GM18858 (cell line): ENCODE measurements around the gene ACSL1.

Experiments
- ATAC-seq: cut with Tn5 transposase; IDR thresholded peaks from one replicate; pipeline ENCODE4 v1.9.1; 2021; ENCODE audit not compliant: unreplicated experiment

The ACSL1 gene, protein sequence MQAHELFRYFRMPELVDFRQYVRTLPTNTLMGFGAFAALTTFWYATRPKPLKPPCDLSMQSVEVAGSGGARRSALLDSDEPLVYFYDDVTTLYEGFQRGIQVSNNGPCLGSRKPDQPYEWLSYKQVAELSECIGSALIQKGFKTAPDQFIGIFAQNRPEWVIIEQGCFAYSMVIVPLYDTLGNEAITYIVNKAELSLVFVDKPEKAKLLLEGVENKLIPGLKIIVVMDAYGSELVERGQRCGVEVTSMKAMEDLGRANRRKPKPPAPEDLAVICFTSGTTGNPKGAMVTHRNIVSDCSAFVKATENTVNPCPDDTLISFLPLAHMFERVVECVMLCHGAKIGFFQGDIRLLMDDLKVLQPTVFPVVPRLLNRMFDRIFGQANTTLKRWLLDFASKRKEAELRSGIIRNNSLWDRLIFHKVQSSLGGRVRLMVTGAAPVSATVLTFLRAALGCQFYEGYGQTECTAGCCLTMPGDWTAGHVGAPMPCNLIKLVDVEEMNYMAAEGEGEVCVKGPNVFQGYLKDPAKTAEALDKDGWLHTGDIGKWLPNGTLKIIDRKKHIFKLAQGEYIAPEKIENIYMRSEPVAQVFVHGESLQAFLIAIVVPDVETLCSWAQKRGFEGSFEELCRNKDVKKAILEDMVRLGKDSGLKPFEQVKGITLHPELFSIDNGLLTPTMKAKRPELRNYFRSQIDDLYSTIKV

GRCh38 chr4:184825896-184826690 is at the start of gene ACSL1:
ACSL1 (minus strand) TSS chr4:184825968; CDS start chr4:184803514, 22,454 bp downstream.
- ATAC-seq = peak; percentile 39

DNA sequence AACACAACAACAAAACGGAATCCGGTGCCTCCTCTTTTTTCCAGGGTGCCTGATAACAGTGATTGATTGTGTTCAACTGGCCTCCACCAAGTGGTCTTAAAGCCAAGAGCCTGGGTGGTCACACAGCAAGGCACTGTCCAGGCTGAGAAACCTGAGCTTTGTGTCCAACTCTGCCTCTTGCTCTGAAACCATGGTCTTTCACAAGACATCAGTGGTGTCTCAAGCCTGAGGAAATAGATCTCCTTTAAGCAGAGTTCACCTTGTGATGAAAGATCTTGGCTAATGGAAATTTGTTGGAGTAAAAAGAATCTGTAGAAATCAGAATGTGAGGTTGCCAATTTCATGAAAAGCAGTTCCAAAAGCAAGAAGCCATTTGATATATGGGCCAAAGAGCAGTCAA is 47.3 kb upstream of the ACSL1 start:
- no peak for ATAC-seq

- no peak for ATAC-seq
These were observed 45.0 kb upstream of the ACSL1 start for GRCh38 chr4:184870718-184871117.

DNA sequence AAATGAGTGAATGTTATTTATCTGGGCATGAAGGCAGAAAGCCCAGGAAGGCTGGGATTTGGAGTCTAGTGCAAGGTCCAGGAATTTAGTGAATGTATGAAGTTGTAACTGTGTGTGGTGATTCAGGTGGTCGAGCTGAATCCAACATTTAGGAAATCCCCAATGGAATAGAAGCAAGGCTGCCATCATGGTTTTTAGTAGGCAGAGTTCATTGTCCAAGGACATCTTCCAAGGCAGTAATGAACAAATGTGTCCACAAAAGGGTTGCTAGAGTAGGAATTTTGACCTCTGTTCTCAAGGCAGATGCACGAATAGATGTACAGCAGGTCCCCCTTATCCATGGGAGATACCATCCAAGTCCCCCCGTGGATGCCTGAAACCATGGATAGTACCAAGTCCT is 42.9 kb upstream of the ACSL1 start:
- ATAC-seq = no peak

DNA sequence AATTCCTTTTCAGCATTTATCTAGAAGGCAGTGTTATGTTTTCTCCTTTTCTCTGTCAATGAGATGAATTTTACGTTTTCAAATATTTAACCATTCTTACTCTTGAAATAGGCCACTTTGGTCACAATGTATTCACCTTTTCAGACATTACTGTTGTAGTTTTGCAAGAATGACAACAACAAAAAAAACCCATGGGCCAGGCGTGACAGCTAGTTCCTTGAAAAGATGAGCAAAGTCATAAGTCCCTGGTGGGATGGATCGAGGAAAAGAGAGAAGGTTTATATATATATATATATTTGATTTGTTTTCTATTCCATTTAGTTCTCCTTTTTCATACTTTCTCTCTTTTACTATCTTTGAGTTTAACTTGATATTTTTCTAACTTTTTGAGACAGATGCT is 38.1 kb upstream of the ACSL1 start:
- no peak for ATAC-seq

DNA sequence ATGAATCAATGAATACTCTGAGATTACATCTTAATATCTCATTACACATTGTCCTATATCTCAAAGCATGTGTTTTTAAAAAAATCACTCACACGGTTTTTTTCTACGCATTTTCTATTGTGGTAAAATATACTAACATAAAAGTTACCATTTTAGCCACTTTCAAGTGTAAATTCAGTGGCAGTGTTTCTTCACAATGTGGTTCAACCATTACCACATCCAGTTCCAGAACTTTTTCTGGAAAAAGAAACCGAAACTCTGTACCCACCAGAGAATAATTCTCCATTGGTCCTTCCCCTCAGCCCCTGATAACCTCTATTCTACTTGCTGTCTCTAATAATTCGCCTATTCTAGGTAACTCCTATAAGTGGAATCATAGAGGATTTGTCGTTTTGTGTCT is 35.3 kb upstream of the ACSL1 start:
- no peak for ATAC-seq

GRCh38 chr4:184860018-184860779 is 34.4 kb upstream of the ACSL1 start:
- peak; percentile 41 for ATAC-seq

- no peak for ATAC-seq
These were observed 31.8 kb upstream of the ACSL1 start for GRCh38 chr4:184857441-184858121.

DNA sequence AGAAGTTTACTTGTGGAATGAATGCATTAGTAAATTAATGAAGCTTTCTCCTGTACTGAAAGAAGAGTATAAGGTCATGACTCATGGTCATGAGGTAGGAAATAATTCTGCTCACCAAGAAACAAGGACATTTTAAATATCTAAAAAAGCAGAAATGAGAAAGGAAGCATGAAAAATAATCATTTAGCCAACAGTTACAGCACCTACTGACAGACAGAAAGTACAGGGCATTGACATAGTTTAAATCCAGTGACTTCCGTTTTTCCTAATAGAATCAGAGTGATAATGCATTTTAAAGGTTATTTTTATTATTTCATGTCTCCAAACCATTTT is 30.5 kb upstream of the ACSL1 start:
- no peak for ATAC-seq

DNA sequence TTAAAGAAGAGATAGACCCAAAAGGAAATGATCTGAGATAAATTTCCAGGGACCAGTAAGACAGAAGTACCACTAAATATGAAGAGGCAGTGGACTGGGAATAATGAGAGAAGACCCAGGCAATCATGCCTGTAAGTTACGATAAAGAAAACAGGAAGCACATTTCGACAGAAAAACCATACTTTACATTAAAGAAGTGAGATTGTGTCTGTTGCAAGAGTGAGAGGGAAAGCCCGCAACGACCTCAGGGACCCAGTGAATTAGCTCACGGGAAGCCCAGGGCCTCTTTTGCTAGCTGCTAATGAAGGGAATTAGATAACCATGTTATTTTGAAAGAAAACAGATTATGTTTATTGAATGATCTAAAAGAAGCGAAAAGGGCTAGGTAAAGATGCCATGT is 28.9 kb upstream of the ACSL1 start:
- ATAC-seq = no peak

GRCh38 chr4:184853436-184853835 is 27.7 kb upstream of the ACSL1 start:
- ATAC-seq = no peak

DNA sequence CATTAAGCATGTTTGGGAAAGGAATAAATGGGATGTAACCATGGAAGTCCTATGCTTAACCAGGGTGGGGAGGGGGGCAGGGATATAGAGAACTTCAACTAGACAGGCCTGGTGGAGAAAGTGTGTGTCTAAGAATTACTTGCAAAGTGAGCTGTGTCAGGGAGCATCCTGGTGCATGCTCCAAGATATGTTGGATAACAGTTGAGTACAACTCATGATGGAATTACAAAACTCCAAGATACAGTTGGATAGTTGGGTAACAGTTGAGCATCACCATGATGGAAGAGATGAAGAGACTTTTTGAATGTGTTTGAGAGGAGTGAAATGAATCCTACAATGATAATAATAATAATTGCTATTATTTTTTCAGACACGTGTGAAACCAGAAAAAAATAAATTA is 26.1 kb upstream of the ACSL1 start:
- no peak for ATAC-seq

DNA sequence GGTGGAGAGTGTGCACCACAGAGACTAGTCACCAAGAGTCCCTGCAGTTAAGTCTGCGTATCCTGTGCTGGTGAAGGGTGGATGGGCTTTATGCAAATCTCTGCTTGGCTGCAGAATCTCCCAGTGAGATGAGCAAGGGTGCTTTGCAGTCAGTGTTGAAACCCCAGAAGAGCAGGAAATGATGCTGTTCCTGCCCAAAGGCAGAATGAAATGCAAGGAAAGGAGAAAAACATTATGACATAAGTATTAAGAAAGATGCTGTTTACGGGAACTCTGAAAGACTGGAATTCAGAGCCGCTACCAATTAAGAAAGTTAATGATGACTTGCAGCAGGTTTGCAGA is 25.4 kb upstream of the ACSL1 start:
- ATAC-seq = peak; percentile 58

- peak; percentile 39 for ATAC-seq
These were observed 24.8 kb upstream of the ACSL1 start for GRCh38 chr4:184850431-184851199.

DNA sequence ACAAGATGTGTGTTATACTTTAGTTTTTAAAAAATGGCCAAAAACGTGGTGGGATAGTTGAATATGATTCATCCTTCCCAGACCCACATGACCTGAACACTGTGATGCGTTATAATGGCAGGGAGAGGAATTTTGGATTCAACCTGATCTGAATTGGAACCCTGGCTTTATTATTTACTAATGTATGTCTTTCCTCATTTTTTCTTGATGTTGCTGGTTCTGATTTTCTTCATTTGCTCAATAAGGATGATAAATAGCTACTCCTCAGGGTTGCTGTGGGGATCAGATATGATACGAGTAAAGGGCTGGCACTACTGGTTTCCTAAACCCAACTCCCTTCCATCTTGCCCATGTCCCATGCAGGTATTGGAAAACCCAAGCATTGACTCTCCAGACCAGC is 24.2 kb upstream of the ACSL1 start:
- no peak for ATAC-seq

- ATAC-seq = peak; percentile 35
These were observed 23.4 kb upstream of the ACSL1 start for GRCh38 chr4:184849185-184849584.

DNA sequence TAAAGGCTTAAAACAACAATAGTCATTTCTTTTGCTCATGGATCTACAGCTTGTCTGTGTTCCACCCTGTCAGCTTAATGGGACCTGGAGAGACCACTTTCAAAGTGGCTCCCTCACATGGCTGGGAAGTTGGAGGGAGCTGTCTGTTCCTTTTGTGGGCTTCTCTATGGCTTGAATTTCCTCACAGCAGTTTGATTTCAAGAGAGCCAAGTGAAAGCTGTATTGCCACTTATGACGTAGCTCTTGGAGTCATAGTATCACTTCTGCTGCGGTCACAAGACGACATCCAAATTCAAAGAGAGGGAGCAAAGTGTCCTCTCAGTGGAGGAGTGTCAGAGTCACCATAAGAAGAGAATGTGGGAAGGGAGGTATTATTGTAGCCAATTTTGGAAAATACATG is 22.7 kb upstream of the ACSL1 start:
- no peak for ATAC-seq

GRCh38 chr4:184846531-184846930 is 20.8 kb upstream of the ACSL1 start:
- ATAC-seq = no peak

DNA sequence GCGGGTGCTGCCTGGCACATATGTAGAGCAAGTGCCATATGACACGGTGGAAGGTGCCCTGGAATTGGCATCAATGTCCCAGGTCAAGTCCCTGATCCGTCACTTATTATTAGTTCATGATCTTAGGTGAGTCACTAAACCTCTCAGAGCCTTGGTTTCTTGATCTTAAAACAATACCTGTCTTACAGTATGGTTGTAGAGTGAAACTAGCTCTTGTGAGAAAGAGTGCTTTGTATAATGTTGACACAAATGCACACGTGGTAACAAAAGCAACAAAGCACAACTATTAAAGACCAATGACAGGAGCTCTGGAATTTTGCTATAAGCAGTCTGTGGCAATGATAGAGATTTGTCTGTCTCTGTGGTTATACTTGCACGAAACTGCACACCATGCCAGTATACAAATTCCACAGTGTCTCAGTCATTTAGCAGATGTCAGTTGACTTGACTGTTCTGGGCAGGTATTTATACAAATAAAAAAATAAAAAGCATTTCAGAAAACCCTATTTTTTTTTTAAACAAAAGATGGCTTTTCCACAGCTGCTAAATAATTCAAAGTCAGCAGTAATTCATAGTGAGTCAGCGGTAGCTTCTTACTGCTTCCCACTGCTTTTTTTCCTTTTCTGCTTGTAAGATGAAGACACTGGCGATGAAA is 19.7 kb upstream of the ACSL1 start:
- no peak for ATAC-seq
